GM18870 (cell line): ENCODE data around the gene EFHC1.
"Not testable (repeated sequence)": the region's sequence is repeated elsewhere in the genome, so short reads cannot be mapped to it uniquely, and the experiment has no call there.

ENCODE experiments used
- ATAC-seq: cut with Tn5 transposase; IDR thresholded peaks from one replicate; pipeline ENCODE4 v1.9.1; 2021; ENCODE audit warnings: moderate library complexity; ENCODE audit not compliant: unreplicated experiment

Gene EFHC1, protein sequence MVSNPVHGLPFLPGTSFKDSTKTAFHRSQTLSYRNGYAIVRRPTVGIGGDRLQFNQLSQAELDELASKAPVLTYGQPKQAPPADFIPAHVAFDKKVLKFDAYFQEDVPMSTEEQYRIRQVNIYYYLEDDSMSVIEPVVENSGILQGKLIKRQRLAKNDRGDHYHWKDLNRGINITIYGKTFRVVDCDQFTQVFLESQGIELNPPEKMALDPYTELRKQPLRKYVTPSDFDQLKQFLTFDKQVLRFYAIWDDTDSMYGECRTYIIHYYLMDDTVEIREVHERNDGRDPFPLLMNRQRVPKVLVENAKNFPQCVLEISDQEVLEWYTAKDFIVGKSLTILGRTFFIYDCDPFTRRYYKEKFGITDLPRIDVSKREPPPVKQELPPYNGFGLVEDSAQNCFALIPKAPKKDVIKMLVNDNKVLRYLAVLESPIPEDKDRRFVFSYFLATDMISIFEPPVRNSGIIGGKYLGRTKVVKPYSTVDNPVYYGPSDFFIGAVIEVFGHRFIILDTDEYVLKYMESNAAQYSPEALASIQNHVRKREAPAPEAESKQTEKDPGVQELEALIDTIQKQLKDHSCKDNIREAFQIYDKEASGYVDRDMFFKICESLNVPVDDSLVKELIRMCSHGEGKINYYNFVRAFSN

DNA sequence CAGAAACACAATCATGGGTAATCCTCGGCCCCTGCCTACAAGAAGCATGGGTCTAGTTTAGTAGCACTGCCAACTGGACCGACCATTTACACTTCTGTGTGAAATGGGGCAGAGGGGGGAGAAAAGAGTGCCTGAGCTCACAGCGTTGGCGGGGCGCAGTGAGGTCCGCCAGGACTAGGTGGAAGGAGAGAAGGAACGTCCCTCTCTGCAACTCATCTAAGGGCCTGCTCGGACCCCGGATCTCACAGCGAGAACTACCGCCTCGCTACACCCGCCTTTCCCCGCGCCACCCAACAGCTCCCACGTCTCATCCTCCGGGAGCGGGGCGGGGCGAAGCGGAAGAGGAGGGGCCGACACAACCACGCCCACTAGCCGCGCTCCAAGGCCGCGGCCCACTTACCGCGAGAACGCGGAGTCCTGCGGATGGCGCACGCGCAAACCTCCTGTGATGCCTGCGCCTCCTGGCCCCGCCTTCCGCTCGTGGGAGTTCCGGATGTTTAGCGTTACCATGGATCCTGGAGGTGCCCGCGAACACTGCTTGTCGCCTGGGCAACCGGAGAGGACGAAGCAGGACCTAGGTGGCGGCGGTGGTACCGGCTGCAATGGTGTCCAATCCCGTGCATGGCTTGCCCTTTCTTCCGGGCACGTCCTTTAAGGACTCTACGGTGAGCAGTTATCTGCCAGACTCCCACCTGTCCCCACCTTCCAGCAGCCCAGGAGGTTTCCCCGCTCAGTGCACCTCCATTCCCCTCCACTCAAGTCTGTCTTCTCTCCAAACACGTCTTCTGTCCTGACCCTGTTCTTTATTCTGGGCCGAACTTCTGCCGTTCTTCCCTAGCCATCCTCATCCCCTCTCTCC, at the start of gene EFHC1:
Gene EFHC1 (plus strand): TSS at position 534 of the 859 bp plus-strand sequence. CDS start 69 bp downstream, at position 603.
- ATAC-seq, result peak; percentile 90

GRCh38 chr6:52371656-52372191, 48.4 kb upstream of the EFHC1 start:
- ATAC-seq, result no peak

DNA sequence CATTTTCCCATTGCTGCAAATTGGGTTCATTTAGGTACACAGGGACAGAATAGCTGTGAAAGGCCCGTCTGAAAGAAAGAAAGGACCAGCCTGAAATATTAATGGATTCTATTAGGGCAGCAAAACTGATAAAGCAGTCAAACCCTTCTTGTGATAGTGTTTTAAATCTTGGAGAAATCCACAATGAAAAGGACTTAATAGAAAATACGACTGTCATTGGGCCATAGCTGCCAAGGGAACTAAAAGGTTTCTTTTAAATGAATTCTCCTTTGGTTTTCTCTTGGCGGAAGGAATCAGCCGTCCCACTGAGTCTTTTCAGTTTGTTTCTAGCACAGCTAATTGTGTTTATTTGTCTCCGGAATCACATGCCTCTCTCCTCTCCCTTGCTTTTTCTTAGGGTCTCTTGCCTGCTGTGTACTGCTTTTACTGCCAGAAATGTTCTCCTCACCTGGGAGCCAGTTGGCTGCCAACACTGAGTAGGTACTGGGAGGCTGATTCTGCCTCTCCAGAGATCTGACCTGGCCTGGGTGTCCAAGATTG, 46.9 kb upstream of the EFHC1 start:
- no peak for ATAC-seq

GRCh38 chr6:52374247-52374646, 45.9 kb upstream of the EFHC1 start:
- ATAC-seq, result no peak

GRCh38 chr6:52375780-52376556, 44.2 kb upstream of the EFHC1 start:
- no peak for ATAC-seq

DNA sequence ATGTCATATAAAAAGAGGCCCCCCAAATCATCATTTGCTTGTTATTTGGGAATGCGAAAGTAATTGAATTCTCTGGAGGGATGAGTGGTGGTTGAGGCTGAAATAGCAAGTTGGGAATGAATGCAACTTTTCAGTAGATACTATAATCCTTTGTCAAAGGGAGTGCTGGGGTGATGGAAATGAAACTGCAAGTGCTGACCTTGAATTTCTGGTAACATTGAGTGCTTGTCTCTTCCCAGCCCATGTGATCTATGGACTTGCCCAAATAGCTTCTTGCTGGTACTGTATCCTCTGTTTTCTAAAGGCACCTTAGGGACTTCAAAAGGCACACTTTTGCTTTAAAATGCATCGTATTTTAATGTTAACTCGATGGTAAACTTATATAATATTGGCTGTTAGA, 43.4 kb upstream of the EFHC1 start:
- no peak for ATAC-seq

GRCh38 chr6:52377538-52378221, 42.5 kb upstream of the EFHC1 start:
- peak; percentile 47 for ATAC-seq

GRCh38 chr6:52381249-52381648, 38.9 kb upstream of the EFHC1 start:
- ATAC-seq, result no peak

GRCh38 chr6:52384145-52384766, 35.9 kb upstream of the EFHC1 start:
- no peak for ATAC-seq

DNA sequence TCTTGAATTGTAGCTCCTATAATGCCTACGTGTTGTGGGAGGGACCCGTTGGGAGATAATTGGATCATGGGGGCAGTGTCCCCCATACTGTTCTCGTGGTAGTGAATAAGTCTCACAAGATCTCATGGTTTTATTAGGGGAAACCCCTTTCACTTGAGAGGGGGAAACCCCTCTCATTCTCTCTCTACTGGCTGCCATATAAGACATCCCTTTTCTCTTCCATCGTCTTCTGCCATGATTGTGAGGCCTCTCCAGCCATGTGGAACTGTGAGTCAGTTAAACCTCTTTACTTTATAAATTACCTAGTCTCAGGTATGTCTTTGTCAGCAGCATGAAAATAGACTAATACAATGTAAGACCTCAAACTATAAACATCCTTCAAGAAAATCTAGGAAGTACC, 35.1 kb upstream of the EFHC1 start:
- ATAC-seq, result no peak

DNA sequence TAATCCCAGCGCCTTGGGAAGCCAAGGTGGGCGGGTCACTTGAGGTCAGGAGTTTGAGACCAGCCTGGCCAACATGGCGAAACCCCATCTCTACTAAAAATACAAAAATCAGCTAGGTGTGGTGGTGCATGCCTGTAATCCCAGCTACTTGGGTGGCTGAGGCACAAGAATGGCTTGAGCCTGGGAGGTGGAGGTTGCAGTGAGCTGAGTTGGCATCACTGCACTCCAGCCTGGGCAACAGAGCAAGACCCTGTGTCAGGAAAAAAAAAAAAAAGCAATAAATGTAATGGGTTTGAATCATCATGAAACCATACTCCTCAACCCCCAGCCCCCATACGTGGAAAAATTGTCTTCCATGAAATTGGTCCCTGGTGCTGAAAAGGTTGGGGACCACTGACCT, 32.0 kb upstream of the EFHC1 start:
- ATAC-seq, result not testable (repeated sequence)

GRCh38 chr6:52388790-52389189, 31.4 kb upstream of the EFHC1 start:
- ATAC-seq, result no peak

- no peak for ATAC-seq
Measured at GRCh38 chr6:52389264-52389625, 30.9 kb upstream of the EFHC1 start.

DNA sequence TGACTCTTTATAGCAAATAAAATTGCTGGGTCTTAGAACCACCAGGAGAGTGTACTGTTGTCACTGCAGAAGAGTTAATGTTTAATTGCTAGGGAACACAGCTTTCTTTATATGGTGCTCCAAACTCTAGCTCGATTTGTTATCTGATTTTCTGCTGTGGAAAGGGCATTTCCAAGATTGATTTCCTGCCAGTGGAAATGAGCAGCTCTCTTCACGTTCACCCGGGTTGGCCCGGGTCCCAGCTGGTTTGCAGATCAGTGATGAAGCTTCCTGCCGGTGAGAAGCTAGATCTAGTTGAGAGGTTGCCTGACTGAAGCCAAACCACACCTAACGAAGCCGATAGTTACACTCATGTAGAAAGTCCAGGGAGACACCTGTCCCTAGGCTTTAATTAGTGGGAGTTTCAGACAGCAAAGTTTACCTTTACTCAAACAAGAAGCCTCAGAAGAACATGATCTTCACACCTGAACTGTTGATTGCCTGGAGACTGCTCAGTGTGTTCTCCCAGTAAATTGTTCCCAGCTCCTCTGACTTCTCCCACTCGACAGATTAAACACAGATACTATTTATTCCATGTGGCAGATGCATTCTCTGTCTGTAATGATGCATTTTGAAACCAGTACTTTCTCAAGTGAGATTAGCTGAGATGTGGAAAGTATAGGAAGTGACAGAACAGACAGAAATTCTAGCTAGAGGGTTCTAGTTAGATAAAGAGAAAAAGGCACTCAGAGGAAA, 30.3 kb upstream of the EFHC1 start:
- ATAC-seq, result peak; percentile 57

- peak; percentile 28 for ATAC-seq
Measured at GRCh38 chr6:52390361-52390727, 29.8 kb upstream of the EFHC1 start.

- ATAC-seq, result no peak
Measured at GRCh38 chr6:52391599-52391998, 28.5 kb upstream of the EFHC1 start.

GRCh38 chr6:52392944-52393343, 27.2 kb upstream of the EFHC1 start:
- ATAC-seq, result no peak

- ATAC-seq, result no peak
Measured at GRCh38 chr6:52393780-52394179, 26.4 kb upstream of the EFHC1 start.

DNA sequence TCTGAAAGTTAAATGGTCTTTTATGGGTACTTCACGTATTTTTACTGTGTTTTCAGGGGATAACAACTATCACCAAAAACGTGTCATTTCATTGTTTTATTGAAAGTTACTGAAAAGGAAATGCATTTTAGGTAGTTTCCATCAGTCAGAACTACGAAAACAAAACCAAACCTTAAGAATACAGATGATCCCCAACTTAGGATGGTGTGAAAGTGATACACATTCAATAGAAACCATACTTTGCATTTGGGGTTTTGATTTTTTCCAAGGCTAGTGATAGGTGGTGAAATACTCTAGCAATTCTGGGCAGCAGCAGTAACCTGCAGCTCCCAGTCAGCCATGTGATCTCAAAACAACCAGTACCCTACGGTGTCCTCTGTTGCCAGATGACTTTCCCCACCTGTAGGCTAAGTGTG, 25.9 kb upstream of the EFHC1 start:
- ATAC-seq, result peak; percentile 63
